ENCODE measurements around the gene PLAC8L1.

The PLAC8L1 gene

DNA sequence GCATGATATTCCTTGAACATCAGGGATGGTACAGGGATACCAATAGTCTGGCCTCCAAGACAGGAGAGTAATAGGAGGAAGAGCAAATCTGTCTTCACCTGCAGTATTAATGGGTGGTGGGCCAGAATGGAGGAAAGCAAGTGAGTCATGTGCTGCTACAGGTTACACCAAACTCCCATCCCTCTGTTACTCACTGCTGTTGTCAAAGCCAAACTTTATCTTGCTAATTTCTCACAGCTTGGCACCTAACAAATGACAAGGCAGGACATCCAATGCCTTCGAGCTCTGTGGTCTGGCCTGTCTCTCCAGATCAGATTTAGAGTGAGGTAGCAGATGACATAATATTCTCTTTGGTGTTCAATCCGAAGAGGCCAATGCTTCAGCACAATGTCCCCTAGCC is 26.8 kb downstream of the PLAC8L1 start:
- no peak for DNase-seq

DNA sequence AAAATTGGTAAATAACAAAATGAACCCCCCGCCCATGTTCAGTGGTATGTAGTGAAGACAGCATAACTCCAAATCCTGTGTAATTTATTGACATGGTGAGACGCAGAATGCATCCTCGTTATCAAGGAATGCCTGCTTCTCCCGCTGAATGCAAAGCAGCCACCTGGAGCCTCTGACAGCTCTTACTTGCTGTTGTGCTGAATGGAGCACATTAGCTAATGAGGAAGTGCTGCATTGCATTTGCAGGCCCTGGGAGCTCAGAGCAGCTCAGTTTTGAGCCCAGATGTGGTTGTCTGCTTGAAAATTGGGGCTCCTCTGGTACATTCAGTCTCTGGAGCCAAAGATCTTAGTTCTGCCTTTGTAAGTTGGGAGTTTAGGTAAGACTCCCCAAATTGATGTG is 28.9 kb downstream of the PLAC8L1 start:
- no peak for DNase-seq

DNA sequence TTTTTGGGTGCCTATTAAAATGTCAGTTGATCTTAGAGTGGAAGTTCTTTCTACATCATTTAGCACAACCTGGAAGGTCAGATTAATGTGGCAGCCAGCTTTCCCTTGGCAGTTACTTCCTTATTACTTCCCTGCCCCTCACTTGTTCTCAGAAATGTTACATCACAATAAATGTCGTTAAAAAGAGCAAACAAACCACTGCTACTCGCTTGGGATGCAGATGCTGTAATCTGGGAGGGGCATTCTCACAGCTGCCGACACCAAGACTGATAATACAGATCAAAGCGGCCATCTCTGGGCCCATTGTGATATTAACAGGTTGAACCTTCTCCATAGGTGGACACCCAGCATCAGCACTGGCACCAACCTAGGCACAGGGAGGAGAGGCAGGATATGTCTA is 29.3 kb downstream of the PLAC8L1 start:
- peak; percentile 26 for DNase-seq

DNA sequence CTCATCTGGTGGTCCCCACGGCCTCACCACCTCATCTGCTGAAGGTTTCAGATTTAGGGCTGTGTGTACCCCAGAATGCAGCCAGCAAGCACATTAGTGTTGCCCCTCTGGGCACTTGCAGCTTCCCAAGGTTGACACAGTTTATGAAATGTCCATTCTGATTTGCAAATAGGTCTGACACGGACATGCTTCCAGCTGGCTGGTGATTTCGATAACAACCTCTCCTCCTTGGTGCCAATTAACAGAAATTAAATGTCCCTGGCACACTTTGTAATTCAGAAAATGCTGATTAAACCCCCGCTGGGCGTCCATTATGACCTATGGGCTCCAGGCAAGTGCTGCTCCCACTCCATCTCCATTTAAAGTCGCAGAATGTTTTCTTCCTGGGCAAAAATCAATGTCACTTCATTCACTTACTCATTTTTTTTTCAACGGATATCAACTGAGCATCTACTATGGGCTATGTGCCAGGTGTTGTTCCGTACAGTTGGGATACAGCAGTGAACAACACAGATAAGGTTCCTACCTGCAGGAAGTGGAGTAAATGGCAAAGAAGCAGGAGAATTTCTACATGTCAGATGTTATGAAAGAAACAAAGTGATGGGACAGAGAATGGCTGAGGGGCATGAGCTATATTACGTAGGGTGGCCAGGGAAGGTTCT is 32.0 kb downstream of the PLAC8L1 start:
- DNase-seq: no peak

DNA sequence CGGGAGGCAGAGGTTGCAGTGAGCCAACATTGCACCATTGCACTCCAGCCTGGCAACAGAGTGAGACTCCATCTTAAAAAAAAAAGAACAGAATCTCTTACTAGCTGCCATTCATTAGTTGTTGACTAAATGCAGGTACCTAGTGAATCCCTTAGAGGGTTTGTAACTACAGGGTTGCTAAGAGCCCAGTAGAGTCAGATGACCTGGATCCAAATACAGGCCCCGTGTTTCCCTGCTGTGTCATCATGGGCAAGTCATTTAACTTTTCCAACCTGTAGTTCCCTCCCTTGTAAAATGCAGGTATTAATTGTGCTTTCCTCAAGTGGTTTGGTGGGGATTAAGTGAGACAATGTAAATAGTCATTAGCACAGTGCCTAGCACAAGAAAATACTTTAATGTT is 32.8 kb downstream of the PLAC8L1 start:
- peak; percentile 18 for DNase-seq

DNA sequence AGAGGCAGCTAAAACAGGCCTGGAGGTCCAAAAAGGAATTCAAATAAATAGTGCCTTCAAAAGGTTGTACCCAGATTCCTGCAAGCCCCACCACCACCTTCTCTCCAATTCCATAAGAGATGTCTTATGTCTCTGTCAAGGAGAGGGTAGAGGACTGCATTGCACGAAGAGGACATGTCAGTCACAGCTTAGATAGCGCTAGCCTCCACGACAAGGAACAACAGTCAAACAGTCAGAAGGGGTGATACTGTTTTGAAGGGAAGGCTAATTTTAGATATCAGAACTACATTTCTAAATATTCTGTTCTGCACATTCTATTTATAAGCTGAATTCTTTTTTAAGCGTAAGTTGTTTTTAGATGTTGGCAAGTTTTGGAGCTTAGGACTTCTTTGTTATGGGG is 34.2 kb downstream of the PLAC8L1 start:
- no peak for DNase-seq

DNA sequence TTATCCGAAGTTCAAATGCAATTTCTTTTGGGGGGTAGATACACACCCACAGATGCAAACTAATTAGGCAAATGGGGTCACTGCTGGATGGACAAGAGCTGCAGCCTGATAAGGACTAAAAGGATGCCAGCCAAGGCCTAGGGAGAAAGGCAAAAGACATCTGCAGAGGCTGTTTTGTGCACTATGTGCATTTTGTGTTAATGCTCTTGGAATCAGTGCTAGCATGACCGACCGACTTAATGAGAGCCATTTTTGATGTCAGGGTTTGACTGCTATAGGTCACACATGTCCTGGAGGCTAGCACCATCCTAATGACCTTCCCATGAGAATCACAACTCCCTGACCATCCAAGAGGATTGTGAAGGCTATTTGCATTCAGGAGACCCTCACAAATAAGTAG is 34.6 kb downstream of the PLAC8L1 start:
- no peak for DNase-seq

DNA sequence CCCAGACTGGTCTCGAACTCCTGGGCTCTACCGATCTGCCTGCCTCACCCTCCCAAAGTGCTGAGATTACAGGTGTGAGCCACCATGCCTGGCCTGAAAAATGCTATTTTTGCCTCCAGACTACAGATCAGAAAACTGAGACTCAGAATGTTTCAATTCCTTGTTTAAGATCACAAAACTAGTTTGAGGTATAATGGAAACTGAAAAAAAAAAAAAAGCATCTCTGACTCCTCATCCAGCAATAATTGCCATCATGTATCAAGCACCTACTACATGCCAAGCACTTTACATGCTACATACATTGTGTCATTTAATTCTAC is 35.6 kb downstream of the PLAC8L1 start:
- no peak for DNase-seq

DNA sequence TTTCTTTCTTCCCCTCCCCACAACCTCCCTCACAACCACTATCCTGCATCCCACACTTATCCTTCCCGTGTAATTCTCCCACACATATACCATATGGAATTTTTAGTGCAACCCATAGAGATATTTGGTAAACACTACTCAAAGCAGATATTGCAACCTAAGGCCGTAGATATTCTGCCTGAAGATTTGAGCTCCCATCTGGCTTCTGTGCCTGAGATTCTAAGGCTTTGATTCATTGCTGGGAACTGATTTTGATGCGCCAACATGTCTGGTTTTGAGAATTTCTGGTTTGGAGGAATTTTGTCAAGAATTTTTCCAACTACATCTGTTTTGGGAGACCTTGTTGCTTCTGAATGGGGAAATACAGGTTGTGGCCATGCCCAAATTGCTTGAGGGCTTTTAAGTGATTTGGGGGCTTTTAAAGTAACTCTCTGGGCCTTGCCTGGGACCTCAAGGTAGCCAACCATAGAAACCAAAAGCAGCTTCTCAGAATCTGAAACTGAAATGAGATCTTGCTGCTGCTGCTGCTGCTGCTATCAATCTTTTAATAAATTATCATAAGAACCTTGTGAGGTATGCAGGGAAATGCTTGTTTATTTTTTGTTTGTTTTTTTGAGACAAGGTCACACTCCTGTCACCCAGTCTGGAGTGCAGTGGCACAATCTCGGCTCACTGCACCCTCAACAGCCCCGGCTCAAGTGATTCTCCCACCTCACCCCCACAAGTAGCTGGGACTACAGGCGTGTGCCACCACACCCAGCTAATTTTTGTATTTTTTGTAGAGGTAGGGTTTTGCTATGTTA is 36.2 kb downstream of the PLAC8L1 start:
- DNase-seq: no peak

DNA sequence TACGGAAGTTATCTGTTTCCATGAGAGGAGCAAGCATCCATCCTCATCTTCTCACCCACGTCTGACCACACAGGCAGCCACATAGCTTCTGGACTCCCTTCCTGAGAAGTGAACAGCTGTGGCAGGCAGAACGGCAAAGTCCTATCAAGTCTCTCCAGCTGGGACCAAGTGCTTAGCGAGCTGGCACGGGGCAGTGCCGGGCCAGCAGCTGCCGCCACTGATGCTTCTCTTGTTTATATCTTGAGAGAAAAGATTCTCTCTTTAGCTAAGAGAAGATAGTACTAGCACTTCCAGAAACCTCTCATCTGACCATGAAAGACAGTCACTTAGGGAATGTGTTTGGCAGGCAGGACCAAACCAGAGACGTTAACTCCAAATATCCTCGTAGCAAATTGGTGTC is 37.2 kb downstream of the PLAC8L1 start:
- no peak for DNase-seq

DNA sequence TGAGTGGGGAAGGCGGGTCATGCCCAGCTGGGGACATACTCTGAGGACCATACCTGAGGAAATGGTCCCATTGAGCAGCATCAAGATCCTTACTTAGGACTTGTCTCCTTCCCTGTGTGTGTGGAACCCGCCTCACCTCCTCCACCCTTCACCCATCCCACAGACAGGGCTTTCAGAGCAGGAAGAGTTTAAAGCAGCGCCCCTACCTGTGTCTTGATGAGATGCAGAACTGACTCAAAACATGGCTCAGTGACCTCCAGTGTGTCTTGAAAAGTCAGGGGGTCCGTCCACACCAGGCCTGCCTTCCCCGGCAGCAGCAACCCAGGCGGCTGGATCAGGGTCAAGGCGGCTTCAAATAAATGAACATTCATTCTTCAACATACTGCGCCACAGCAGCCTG is 38.4 kb downstream of the PLAC8L1 start:
- DNase-seq: no peak

DNA sequence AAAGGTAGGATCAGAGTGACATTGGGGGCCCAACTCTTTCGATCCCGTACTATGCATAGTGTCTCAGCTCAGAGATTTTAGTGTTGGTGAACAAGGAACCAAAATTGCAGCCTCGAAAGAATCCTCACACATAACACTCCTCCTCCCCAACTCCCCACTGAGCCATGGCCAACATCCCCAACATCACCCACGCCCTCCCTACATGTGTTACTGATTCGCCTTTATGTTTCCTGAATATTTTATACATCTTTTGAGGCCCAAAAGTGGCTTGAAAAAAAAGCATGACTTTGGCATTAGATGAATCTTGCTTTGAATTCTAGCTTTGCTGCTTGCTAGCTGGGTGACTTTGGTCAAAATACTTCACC is 45.2 kb downstream of the PLAC8L1 start:
- no peak for DNase-seq

DNA sequence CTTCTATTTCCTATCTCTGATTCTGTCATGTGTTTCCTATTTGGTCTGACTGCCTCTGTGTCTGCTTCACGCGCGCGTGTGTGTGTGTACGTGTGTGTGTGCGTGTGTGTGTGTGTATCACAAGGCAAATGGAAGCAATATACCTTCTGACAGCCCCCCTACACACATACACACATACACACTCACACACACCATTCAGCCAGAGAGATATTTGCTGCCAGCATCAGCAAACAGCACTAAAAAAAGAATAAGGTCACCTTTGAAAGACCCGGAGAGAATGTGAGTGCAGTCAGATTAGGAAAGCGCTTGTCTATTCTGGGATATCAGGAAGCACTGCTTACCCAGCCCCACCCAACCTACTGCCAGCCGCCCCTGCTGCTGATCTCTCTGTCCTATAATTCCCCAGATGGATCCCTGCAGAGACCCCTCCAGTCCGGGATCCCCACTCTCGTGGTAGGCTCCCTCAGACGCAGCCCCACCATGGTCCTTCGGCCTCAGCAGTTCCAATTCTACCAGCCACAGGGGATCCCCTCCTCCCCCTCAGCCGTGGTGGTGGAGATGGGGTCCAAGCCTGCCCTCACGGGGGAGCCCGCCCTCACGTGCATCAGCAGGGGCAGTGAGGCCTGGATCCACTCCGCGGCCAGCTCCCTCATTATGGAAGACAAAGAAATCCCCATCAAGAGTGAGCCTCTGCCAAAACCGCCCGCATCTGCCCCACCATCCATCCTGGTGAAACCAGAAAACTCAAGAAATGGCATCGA is 45.7 kb downstream of the PLAC8L1 start:
- no peak for DNase-seq

DNA sequence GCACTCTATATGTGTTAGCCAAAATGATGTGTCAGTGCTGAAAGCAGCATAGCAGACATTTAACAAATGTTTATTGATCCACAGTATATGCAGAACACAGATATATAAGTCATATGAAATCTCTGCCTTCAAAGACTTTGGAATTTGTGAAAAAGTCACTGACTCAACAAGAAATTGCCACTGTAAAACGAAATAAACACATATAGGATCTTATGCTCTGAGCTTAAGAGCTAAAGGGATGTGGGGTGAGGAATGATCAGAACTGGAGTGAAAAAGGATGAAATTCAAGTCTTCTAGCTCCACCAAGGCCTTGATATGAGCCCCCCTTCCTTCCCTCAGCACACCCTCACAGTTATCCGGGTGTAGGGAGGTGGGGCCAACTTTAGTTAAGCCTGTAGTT is 49.9 kb downstream of the PLAC8L1 start:
- DNase-seq: no peak

DNA sequence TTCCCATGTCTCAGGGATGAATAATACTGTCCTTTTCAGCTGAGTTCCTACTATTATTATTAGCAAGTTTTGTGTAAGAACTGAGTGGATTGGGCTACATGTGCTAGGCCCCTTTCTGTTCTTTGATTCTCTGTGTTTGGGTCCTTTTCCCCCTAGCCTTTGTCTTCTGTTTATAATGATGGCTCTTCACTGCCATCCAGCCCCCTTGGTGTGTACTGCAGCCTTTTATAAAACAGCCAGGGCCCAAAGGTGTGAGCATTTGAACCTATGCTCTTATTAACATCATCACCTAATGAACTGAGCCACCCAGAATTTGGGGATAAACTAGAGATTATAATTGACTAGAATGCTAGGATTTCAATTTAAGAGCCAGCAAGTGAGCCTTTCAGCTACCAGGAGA is 52.6 kb downstream of the PLAC8L1 start:
- peak; percentile 57 for DNase-seq

DNA sequence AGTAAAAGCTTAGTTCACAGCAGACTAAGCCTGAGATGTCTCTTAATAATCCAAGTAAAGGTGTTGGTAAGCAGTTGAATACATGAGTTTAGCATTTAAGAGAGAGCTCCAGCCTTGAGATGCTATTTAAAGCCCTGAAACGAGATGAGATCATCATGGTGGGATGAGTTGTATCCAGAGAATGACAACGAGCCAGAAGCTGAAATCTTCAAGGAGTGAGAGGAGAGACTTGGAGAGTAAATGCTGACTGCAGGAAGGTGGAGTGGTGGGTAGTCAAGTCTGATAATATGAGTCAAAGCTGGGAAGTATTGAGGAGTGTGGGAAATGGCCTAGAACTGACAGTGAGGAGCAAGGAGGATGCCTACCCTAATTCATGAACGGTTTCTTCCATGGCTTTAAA is 53.7 kb downstream of the PLAC8L1 start:
- no peak for DNase-seq

DNA sequence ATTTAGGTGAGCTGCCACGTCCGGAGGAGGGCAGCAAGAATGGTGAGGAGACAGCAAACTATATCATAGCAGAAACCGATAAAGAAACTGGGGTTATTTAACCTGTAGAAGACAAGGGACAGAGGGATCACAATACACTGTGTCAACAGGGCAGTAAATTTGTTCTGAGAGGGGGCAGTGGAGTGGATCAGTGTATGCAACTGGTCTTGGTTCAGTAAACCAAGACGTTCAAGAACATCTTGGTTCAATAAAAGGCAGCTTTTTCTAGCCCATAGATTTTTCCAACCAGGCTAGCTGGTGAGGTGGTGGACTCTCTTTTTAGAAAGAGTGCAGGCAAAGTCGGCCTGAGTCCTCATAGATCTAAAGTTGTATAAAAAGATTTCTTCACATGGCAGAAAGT is 55.3 kb downstream of the PLAC8L1 start:
- no peak for DNase-seq

DNA sequence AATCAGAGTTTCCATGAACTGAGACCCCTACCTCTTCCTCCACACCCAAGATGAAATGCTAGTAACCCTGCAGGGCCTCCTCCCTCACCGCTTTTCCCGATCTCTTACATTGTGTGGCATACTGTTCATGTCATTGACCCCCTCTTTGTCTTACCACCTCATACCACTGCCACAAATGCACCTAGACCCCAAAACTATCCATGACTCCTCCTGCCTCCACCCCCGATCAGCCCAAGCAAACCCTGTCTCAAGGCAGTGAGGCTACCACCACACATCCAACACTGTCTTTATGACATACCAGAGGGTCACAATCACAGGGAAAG is 55.7 kb downstream of the PLAC8L1 start:
- no peak for DNase-seq

DNA sequence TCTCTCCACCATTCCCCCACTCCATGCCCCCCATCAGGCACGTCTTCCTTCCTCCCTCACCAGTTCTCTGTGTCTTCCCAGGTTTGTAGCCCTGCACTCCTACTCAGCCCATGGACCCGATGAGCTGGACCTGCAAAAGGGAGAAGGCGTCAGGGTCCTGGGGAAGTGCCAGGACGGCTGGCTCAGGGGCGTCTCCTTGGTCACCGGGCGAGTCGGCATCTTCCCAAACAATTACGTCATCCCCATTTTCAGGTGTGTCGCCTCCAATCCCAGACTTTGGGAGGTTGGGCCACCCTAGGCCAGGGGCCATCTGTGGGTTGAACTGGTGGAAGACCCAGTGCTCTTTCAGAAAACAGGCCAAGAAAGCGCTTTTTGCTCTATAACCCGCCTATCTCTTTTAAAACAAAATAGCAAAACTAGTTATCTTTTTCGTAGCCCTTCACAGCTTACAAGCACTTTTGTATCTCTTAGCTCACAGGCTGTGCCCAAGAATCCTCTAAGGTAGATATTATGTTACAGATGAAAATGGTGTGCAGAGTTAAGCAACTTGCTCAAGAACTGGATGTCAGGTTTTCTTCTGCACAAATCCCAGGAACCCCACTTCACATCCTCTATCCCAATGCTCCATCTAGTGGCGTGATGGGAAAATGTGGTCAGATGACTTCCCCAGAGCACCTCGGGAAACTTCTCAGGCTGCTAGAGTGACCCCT is 56.2 kb downstream of the PLAC8L1 start:
- peak; percentile 82 for DNase-seq

DNA sequence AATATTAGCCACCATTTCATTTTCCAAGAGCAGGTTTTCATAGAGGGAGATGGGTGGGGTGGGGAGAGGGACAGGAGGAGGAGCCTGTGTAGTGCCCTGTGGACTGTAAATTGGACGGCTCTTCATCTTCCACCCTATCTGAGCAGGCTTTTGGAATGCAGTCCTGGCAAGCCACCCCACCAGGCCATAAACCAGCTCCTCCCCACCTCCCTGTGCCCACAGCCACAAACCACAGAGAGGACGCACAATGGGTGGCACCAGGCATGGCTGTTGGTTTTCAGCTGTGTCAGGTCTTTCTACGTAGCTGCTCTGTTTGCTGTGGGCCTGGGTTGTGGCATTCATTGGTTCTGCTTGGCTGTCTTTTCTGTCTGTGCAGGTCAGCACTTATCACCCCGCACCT is 58.0 kb downstream of the PLAC8L1 start:
- DNase-seq: no peak

DNA sequence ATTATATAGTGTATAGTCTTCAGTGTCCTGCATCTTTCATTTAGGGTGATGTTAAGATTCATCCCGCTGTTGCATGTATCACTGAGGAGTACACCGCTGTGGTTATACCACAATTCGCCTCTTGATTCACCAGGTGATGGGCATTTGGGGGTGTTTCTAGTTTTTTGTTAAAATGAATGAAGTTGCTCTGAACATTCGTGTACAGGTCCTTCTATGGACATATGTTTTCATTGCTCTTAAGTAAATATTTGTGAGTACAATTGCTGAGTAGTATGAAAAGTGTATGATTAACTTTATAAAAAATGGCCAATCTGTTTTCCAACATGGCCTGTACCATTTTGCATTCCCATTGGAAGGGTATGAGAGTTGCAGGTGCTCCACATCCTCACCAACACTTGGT is 61.7 kb downstream of the PLAC8L1 start:
- DNase-seq: peak; percentile 25

DNA sequence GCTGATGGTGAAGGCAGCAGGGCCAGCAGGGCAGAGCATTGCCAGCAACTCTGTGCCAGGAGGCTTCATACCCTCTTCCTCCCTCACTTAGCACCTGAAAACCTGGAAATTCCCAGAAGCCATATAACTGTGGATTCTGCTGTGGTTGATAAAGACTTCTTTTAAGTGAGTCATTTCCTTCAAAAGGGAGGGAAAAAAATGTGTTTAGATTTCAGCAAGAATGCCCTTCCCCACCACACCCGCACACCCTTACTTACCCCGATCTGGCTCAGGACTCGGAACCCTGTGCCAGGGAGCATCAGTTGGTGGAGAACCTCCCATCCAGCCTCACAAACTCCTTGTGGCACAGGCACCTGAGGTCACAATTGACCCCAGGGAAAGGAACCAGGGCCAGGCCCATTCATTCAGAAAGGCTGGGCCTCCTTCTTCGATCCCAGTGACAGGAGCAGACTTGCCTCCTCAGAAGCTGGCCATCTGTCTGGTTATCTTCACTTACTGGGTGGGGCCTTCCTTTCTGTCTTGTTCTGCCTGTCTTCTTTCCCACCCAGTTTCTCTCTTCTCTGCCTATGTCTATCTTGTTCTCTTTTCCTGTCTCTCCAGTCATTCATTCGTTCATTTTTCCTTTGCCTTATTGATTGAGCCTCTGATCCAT is 62.6 kb downstream of the PLAC8L1 start:
- no peak for DNase-seq

DNA sequence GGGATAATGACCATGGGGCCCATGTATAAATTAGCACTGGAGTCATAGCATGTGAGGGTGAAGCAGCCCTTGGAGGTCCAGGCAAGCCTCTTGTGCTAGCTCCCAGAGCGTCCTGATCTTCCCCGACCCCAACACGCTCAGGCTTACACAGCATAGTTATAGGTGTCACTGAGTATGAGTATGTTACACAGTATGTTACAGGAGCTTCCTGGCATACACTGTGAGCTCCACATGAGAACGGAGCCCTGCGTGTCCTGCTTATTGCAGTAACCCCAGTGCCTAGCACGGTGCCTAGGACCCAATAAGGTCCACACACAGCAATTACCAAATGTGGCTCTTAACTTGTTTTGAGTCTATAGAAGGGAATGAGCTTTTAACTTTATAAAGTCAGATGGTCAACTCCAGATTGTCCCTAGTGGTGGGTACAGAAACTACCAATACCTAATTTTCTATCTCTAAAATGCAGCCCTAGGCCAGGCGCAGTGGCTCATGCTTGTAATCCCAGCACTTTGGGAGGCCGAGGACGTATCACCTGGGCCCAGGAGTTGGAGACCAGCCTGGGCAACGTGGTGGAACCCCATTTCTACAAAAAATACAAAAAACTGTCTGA is 64.1 kb downstream of the PLAC8L1 start:
- peak; percentile 44 for DNase-seq

Data from DMS53 (cell line).